ENCODE measurements around the gene SMCO2.

Gene SMCO2

GRCh38 chr12:27486961-27487360 lies 40.4 kb downstream of the SMCO2 start:
- H3K9me3 ChIP-seq = no peaks in the 10 kb centered on the region
- H3K27ac ChIP-seq = no peak overlapping the region
- no peak for TF ChIP-seq CTCF (IDR thresholded peaks at IDR 0.05)
- H3K4me1 ChIP-seq (ENCODE audit: control insufficient read depth in 1 of 2, insufficient read depth in 1 of 2, low read depth in 1 of 2, low read length in 1 of 2) = no peaks in the 10 kb centered on the region
- no peaks in the 10 kb centered on the region for H3K36me3 ChIP-seq
- H3K27me3 ChIP-seq = no peaks in the 10 kb centered on the region
- H3K4me3 ChIP-seq (ENCODE audit: low read depth in 1 of 2, low read length in 1 of 2) = no peak overlapping the region

GRCh38 chr12:27488479-27488878 lies 41.9 kb downstream of the SMCO2 start:
- Histone ChIP-seq H3K27me3 (no peaks in the 10 kb centered on the region), H3K27ac (no peak overlapping the region), H3K9me3 (no peaks in the 10 kb centered on the region), H3K36me3 (no peaks in the 10 kb centered on the region), H3K4me3 (ENCODE audit: low read depth in 1 of 2, low read length in 1 of 2) (no peak overlapping the region), H3K4me1 (ENCODE audit: control insufficient read depth in 1 of 2, insufficient read depth in 1 of 2, low read depth in 1 of 2, low read length in 1 of 2) (no peaks in the 10 kb centered on the region)
- TF ChIP-seq CTCF (IDR thresholded peaks at IDR 0.05) = no peak

- Histone ChIP-seq H3K9me3 (no peaks in the 10 kb centered on the region), H3K27me3 (no peaks in the 10 kb centered on the region), H3K27ac (no peak overlapping the region), H3K36me3 (no peaks in the 10 kb centered on the region), H3K4me3 (ENCODE audit: low read depth in 1 of 2, low read length in 1 of 2) (no peak overlapping the region), H3K4me1 (ENCODE audit: control insufficient read depth in 1 of 2, insufficient read depth in 1 of 2, low read depth in 1 of 2, low read length in 1 of 2) (no peaks in the 10 kb centered on the region)
- no peak for TF ChIP-seq CTCF (IDR thresholded peaks at IDR 0.05)
Measured at GRCh38 chr12:27491226-27491625, 44.7 kb downstream of the SMCO2 start.

- Histone ChIP-seq H3K36me3 (no peaks in the 10 kb centered on the region), H3K27me3 (no peaks in the 10 kb centered on the region), H3K4me1 (ENCODE audit: control insufficient read depth in 1 of 2, insufficient read depth in 1 of 2, low read depth in 1 of 2, low read length in 1 of 2) (no peaks in the 10 kb centered on the region), H3K9me3 (no peaks in the 10 kb centered on the region), H3K27ac (no peak overlapping the region), H3K4me3 (ENCODE audit: low read depth in 1 of 2, low read length in 1 of 2) (no peak overlapping the region)
- no peak for TF ChIP-seq CTCF (IDR thresholded peaks at IDR 0.05)
Measured at GRCh38 chr12:27493260-27493940, 46.9 kb downstream of the SMCO2 start.

- no peaks in the 10 kb centered on the region for H3K36me3 ChIP-seq
- H3K4me1 ChIP-seq (ENCODE audit: control insufficient read depth in 1 of 2, insufficient read depth in 1 of 2, low read depth in 1 of 2, low read length in 1 of 2) = no peaks in the 10 kb centered on the region
- H3K27ac ChIP-seq = no peak overlapping the region
- TF ChIP-seq CTCF (IDR thresholded peaks at IDR 0.05) = no peak
- H3K27me3 ChIP-seq = no peaks in the 10 kb centered on the region
- no peaks in the 10 kb centered on the region for H3K9me3 ChIP-seq
- H3K4me3 ChIP-seq (ENCODE audit: low read depth in 1 of 2, low read length in 1 of 2) = no peak overlapping the region
Measured at GRCh38 chr12:27497446-27497845, 50.9 kb downstream of the SMCO2 start.
